GM21390 (cell line): ENCODE measurements around the gene SULT1C3.

Source experiments
- ATAC-seq: cut with Tn5 transposase; IDR thresholded peaks from one replicate; pipeline ENCODE4 v1.9.1; 2021; ENCODE audit not compliant: unreplicated experiment

SULT1C3 gene

DNA sequence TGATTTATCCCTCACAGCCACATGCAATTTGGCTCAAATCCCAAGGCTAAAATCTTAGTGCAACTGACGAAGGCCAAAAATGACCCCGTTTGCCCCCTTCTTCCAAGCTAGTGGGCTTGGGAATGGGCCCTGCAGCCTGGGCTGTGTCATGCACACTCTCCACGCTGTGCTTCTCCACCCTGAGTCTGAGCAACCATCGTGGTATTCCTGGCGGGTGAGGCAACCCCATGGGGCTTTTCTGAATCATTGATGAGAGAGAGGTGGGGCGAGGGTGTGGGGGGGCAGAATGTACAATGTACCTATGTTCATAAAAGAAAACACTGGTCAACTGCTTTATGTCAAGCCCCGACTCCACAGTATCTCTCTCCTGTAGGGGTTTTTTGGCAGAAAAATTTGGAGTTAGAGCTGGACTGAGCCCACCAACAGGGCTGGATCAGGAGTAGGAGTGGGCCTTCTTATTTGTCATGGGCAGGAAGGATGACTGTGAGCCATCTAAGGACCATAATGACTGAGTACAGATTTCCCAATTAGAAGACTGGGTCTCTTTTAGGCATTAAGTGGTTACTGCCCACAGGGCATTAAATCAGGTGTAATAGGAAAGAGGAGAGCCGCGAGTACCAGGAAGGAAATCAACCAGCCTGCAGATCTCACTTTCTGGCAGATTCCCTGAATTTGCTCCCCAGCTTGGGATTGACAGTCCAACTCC, 57.8 kb downstream of the SULT1C3 start:
- no peak for ATAC-seq

DNA sequence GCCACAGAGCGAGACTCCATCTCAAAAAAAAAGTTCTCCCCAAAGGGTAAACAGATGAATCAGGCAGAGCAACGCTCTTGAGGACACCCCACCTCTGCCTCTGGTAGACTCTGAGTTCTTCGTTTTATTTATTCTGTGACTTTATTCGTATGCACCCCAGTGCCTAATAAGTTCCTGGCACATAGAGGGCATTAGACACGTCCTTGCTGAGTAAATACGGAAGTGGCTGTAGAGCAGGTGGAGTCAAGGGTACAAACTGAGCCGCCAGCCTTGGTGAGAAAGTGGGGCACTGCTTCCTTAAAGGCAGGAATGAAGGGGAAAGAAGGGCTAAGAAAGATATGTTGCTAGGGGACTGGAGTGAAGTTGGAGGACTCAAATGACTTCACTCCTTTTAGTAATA, 61.8 kb downstream of the SULT1C3 start:
- ATAC-seq, result no peak

DNA sequence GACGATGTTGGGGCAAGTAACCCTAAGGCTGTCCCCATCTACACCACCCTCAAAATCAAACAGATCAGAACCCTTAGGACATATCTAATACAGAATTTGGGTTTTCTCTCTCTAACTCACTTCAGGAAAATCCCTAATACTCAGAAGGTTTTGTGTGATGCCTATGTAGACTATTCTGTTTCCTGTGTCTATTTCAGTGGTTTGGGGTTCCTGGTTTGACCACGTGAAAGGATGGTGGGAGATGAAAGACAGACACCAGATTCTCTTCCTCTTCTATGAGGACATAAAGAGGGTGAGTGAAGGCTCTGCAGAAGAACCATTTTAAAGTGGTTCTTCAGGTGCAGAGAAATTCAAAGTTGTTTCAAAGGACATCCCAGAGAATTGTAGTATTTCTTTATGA, 65.2 kb downstream of the SULT1C3 start:
- ATAC-seq, result peak; percentile 52

DNA sequence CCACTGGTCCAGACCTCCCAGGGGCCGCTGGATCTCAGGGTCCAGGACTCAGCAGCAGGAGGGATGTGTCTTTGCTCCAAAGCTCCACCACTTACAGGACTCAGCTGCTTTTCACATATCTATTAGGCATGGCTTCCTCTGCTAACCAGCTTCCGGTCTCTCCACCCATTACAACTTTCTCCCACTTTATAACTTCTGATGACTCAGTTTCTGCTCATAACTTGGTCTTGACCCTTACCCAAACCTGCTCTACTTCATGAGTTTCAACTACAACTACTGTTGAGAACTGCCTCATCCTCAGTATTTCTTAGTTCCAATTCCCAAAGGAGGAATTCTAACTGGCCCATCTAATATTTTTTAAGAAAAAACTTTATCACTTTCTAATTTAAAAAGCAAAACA, 66.1 kb downstream of the SULT1C3 start:
- ATAC-seq, result no peak

DNA sequence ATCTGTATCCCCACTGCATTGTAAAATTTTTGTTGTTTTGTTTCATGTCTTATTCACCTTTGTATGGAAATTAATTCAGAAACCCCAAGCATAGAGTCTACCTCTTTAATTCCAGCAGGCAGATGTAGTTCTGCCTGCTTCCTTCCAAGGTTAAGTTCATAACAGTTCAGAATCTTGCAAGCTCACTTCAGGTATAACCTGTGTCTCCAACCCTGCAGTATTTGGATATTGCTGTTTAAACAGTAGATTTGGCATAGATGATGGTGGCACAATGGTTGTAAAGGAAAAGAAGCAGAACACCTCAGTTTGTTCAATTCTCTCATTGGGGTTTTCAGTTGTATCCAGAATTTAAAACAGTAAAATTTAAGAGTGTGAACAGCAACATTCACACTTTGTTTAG, 70.1 kb downstream of the SULT1C3 start:
- no peak for ATAC-seq
